Retinal pigment epithelial cell (primary cell): ENCODE data around the gene STAP2.
"Not testable (repeated sequence)": the region's sequence is repeated elsewhere in the genome, so short reads cannot be mapped to it uniquely, and the experiment has no call there.

Experiments used
- DNase-seq: peaks from one replicate; pipeline ENCODE4 v3.0.0-alpha.2; 2010; ENCODE audit warnings: low read depth
- H3K4me3 ChIP-seq: 2 replicates; pipeline ENCODE4 v1.5.1; 2011; ENCODE audit warnings: mild to moderate bottlenecking, low read length, control low read depth, moderate library complexity
- TF ChIP-seq, protein P1 (sequence below): conservative IDR thresholded peaks from 2 replicates; pipeline ENCODE4 v1.5.1; 2011; ENCODE audit warnings: low read depth, low read length, control low read depth, inconsistent platforms

STAP2 gene

DNA sequence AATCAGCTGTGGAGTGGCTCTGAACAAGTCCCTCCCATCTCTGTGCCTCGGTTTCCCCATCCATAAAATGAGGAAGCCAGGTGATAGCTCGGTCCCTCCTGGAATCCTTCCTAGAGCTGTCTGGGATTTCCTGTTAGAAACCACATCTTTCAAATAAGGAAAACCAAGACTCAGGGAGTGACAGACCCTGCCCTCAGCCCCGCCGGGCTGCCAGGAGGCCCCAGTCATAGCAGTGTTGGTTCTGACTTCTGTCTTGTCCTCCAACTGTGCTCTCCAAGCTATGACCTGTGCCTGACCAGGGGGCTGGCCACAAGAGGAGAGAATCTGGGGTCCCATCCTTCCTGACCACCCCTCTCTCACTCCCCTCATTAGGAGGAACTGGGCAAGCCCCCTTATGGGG, 60.6 kb downstream of the STAP2 start:
- H3K4me3 ChIP-seq, result no peak overlapping the region
- no peak for DNase-seq
- TF ChIP-seq, protein P1, sequence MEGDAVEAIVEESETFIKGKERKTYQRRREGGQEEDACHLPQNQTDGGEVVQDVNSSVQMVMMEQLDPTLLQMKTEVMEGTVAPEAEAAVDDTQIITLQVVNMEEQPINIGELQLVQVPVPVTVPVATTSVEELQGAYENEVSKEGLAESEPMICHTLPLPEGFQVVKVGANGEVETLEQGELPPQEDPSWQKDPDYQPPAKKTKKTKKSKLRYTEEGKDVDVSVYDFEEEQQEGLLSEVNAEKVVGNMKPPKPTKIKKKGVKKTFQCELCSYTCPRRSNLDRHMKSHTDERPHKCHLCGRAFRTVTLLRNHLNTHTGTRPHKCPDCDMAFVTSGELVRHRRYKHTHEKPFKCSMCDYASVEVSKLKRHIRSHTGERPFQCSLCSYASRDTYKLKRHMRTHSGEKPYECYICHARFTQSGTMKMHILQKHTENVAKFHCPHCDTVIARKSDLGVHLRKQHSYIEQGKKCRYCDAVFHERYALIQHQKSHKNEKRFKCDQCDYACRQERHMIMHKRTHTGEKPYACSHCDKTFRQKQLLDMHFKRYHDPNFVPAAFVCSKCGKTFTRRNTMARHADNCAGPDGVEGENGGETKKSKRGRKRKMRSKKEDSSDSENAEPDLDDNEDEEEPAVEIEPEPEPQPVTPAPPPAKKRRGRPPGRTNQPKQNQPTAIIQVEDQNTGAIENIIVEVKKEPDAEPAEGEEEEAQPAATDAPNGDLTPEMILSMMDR, result no peak

DNA sequence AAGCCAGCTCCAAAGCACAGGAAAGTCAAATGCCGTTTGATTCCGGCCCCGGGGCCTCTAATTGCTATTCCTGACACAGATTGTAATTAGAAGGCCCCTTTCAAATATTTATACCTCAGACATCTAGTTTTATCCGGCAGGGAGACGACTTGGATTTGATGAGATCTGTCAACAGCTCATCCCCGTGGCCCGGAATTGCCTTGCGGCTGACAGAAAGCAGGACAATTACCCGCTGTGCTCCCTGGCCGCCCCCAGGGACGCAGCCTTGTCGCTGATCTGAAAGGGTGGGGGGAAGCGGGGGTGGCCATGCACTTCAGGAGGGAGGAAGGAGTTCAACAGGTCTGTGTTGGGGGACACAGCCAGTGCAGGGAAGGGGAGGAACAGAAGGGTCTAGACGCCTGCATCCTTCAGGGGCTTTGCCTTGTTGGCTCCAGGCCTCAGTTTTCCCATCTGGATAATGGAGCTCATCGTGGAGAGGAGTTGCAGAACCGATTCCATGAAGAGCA, 61.4 kb downstream of the STAP2 start:
- TF ChIP-seq, protein P1, result no peak
- no peak overlapping the region for H3K4me3 ChIP-seq
- no peak for DNase-seq

DNA sequence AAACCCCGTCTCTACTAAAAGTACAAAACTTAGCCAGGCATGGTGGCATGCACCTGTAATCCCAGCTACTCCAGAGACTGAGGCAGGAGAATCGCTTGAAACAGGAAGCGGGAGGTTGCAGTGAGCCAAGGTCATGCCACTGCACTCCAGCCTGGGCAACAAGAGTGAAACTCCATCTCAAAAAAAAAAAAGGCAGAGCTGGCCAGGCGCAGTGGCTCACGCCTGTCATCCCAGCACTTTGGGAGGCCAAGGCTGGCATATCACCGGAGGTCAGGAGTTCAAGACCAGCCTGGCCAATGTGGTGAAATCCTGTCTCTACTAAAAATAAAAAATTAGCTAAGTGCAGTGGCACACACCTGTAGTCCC, 64.3 kb downstream of the STAP2 start:
- H3K4me3 ChIP-seq, result not testable (repeated sequence)

More for the DNA sequence above, 64.3 kb downstream of the STAP2 start:
- DNase-seq, result not testable (repeated sequence)
